ENCODE measurements around the gene AVPR2.

DNA sequence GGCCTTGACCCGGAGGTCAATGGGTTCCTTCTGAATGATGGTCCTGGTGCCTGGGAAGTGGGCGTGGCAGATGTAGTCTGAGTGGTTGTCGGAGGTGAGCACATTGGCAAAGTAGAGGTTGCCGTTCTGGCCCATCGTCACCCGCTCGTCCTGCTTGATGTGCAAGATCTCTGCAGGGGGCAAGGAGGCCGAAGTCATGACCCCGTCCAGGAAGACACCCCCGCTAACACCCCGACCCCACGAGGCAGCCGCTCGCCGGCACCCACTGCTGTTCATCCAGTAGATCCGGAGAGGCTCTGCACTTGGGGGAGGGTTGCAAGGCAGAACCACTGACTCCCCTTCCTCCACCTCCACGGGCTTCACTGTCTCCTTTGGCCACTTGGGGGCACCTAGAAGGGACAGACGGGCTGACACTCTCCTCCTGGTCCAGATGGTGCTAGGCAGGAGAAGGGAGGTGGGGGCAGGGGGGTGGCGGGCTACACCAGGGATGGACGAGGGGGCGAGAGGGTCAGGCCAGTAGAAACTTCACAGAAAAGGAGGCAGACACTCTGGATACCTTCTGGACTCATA lies 33.6 kb upstream of the AVPR2 start:
- TF ChIP-seq, protein P1, sequence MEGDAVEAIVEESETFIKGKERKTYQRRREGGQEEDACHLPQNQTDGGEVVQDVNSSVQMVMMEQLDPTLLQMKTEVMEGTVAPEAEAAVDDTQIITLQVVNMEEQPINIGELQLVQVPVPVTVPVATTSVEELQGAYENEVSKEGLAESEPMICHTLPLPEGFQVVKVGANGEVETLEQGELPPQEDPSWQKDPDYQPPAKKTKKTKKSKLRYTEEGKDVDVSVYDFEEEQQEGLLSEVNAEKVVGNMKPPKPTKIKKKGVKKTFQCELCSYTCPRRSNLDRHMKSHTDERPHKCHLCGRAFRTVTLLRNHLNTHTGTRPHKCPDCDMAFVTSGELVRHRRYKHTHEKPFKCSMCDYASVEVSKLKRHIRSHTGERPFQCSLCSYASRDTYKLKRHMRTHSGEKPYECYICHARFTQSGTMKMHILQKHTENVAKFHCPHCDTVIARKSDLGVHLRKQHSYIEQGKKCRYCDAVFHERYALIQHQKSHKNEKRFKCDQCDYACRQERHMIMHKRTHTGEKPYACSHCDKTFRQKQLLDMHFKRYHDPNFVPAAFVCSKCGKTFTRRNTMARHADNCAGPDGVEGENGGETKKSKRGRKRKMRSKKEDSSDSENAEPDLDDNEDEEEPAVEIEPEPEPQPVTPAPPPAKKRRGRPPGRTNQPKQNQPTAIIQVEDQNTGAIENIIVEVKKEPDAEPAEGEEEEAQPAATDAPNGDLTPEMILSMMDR (IDR thresholded peaks at IDR 0.05; ENCODE audit: low read length) = no peak
- no peak for TF ChIP-seq EZH2 (optimal IDR thresholded peaks at IDR 0.05; ENCODE audit: low read depth, low read length)
